H1 (cell line): ENCODE measurements around the gene SLC1A5. TPM values are rescaled to one million over a fixed set of nuclear protein-coding genes. Genes with fewer than 3 reads are reported as not detected.

Source experiments
- CTCF ChIA-PET: fragments of 300-600 bp; sonication (Branson Sonifier 250); formaldehyde crosslinking; loops from one replicate; lab custom pipeline; 2021; ENCODE audit not compliant: partially characterized antibody; lab: Charles Lee
- POLR2A ChIA-PET: fragments of 300-600 bp; sonication (Branson Sonifier 250); formaldehyde crosslinking; loops from one replicate; lab custom pipeline; 2021; ENCODE audit warnings: inconsistent platforms; ENCODE audit not compliant: partially characterized antibody; lab: Charles Lee
- DNase-seq, 2 experiments: peaks; one replicate each; pipeline versions ENCODE4 v3.0.0 to v3.0.0-alpha.2; 2010 to 2022; ENCODE audit warnings: low spot score in 2 of 2, low read depth in 1 of 2, mixed read lengths in 1 of 2
- FAIRE-seq: peaks from 2 replicates; lab custom pipeline; 2011; peaks lifted over from hg19 to GRCh38; lab: Jason Lieb, UNC
- H2AFZ ChIP-seq: 2 replicates; pipeline ENCODE4 v1.8.1; 2012; ENCODE audit warnings: low read length, inconsistent platforms
- H2AK5ac ChIP-seq: 2 replicates; pipeline ENCODE4 v1.6.1; 2013; ENCODE audit warnings: low read depth, low read length
- H2BK120ac ChIP-seq: replicated peaks from 2 replicates; pipeline ENCODE3; 2013; ENCODE audit warnings: low read depth, low read length, inconsistent platforms
- H2BK12ac ChIP-seq: 2 replicates; pipeline ENCODE4 v1.6.1; 2013; ENCODE audit warnings: low read depth, low read length
- H2BK15ac ChIP-seq: 2 replicates; pipeline ENCODE4 v1.6.1; 2013; ENCODE audit warnings: low read length
- H2BK20ac ChIP-seq: 2 replicates; pipeline ENCODE4 v1.6.1; 2013; ENCODE audit warnings: low read length
- H2BK5ac ChIP-seq: 2 replicates; pipeline ENCODE4 v1.6.1; 2013; ENCODE audit warnings: low read depth, low read length
- H3K14ac ChIP-seq: 2 replicates; pipeline ENCODE4 v1.6.1; 2013; ENCODE audit warnings: inconsistent platforms; ENCODE audit not compliant: insufficient read length
- H3K18ac ChIP-seq: 2 replicates; pipeline ENCODE4 v1.6.1; 2013; ENCODE audit warnings: low read length; ENCODE audit errors: extremely low read depth
- H3K23ac ChIP-seq: 2 replicates; pipeline ENCODE4 v1.6.1; 2013; ENCODE audit warnings: inconsistent platforms; ENCODE audit not compliant: insufficient read length
- H3K23me2 ChIP-seq: 2 replicates; pipeline ENCODE4 v1.6.1; 2013; ENCODE audit warnings: low read depth, low read length
- H3K27ac ChIP-seq: 2 replicates; pipeline ENCODE4 v1.6.1; 2011; ENCODE audit warnings: low read depth, low read length, inconsistent platforms
- H3K27me3 ChIP-seq, 4 experiments: replicated peaks in 1 of 4; 1 replicate in 1 of 4; 2 replicates in 3 of 4; pipeline versions ENCODE4 v1.6.1 to v1.8.1; 2011 to 2013; ENCODE audit warnings: low read length in 3 of 4, mild to moderate bottlenecking in 3 of 4, inconsistent platforms in 2 of 4, mixed read lengths in 2 of 4, moderate library complexity in 1 of 4; ENCODE audit not compliant: control insufficient read depth in 3 of 4, insufficient read depth in 3 of 4; ENCODE audit errors: extremely low read depth in 1 of 4
- H3K36me3 ChIP-seq, 4 experiments: 2 replicates each; pipeline versions ENCODE4 v1.6.1 to v1.8.1; 2011 to 2013; ENCODE audit warnings: mild to moderate bottlenecking in 4 of 4, low read length in 3 of 4, moderate library complexity in 2 of 4, control low read depth in 1 of 4, inconsistent platforms in 1 of 4; ENCODE audit not compliant: insufficient read depth in 4 of 4, control insufficient read depth in 2 of 4
- H3K4ac ChIP-seq: replicated peaks from 2 replicates; pipeline ENCODE3; 2013; ENCODE audit warnings: low read length, low read depth, mixed read lengths, inconsistent platforms; ENCODE audit not compliant: insufficient read length
- H3K4me1 ChIP-seq, 4 experiments: replicated peaks in 1 of 4; 1 replicate in 1 of 4; 2 replicates in 3 of 4; pipeline versions ENCODE4 v1.6.1 to v1.8.1; 2011 to 2013; ENCODE audit warnings: low read length in 3 of 4, inconsistent platforms in 2 of 4, mixed read lengths in 1 of 4; ENCODE audit not compliant: insufficient read depth in 4 of 4, control insufficient read depth in 3 of 4
- H3K4me2 ChIP-seq, 2 experiments: 2 replicates each; pipeline versions ENCODE4 v1.6.1 to v1.8.1; 2011 to 2013; ENCODE audit warnings: low read depth in 2 of 2, low read length in 2 of 2, control low read depth in 1 of 2, inconsistent platforms in 1 of 2, mild to moderate bottlenecking in 1 of 2; ENCODE audit not compliant: insufficient read depth in 1 of 2
- H3K4me3 ChIP-seq, 4 experiments: fragments of 200-600, 300-600 bp in 1 of 4; sonication (generic), shearing (Covaris generic), sonication (Bioruptor Twin) in 1 of 4; 2 replicates each; pipeline versions ENCODE4 v1.5.1 to v1.8.1; 2011 to 2016; ENCODE audit warnings: low read length in 4 of 4, low read depth in 3 of 4, control low read depth in 2 of 4, inconsistent platforms in 2 of 4, mild to moderate bottlenecking in 2 of 4, mixed read lengths in 1 of 4, moderate library complexity in 1 of 4; ENCODE audit not compliant: insufficient read depth in 2 of 4; ENCODE audit errors: extremely low read depth in 1 of 4
- H3K56ac ChIP-seq: replicated peaks from 2 replicates; pipeline ENCODE3; 2013; ENCODE audit warnings: low read depth, mild to moderate bottlenecking, mixed read lengths, low read length, inconsistent platforms; ENCODE audit not compliant: insufficient read length
- H3K79me1 ChIP-seq: 2 replicates; pipeline ENCODE4 v1.6.1; 2013; ENCODE audit warnings: low read depth, low read length, control low read depth
- H3K79me2 ChIP-seq, 2 experiments: 2 replicates each; pipeline versions ENCODE4 v1.6.1 to v1.8.1; 2012 to 2013; ENCODE audit warnings: low read length in 2 of 2, mild to moderate bottlenecking in 2 of 2, inconsistent platforms in 1 of 2; ENCODE audit not compliant: insufficient read depth in 2 of 2, control insufficient read depth in 1 of 2
- H3K9ac ChIP-seq, 4 experiments: replicated peaks in 1 of 4; 1 replicate in 1 of 4; 2 replicates in 3 of 4; pipeline versions ENCODE4 v1.6.1 to v1.8.1; 2011 to 2013; ENCODE audit warnings: low read depth in 3 of 4, low read length in 3 of 4, control low read depth in 2 of 4, mild to moderate bottlenecking in 2 of 4, moderate library complexity in 2 of 4, inconsistent platforms in 1 of 4; ENCODE audit errors: extremely low read depth in 1 of 4
- H3K9me3 ChIP-seq, 2 experiments: 2 replicates each; pipeline versions ENCODE4 v1.6.1 to v1.8.1; 2012 to 2013; ENCODE audit warnings: mild to moderate bottlenecking in 2 of 2, moderate library complexity in 2 of 2, control low read depth in 1 of 2, inconsistent platforms in 1 of 2, low read depth in 1 of 2, low read length in 1 of 2, mixed read lengths in 1 of 2; ENCODE audit not compliant: insufficient read depth in 2 of 2
- H4K20me1 ChIP-seq, 2 experiments: replicated peaks in 1 of 2; 2 replicates each; pipeline versions ENCODE3 to v1.8.1; 2011 to 2013; ENCODE audit warnings: inconsistent platforms in 2 of 2, low read length in 2 of 2, mild to moderate bottlenecking in 1 of 2; ENCODE audit not compliant: insufficient read depth in 2 of 2, control insufficient read depth in 1 of 2
- H4K5ac ChIP-seq: 2 replicates; pipeline ENCODE4 v1.6.1; 2013; ENCODE audit warnings: low read length, low read depth, mixed read lengths, inconsistent platforms; ENCODE audit not compliant: insufficient read length
- H4K8ac ChIP-seq: 2 replicates; pipeline ENCODE4 v1.8.0; 2013; ENCODE audit warnings: mild to moderate bottlenecking, moderate library complexity, low read length, inconsistent platforms; ENCODE audit not compliant: insufficient read depth; ENCODE audit errors: extremely low read depth
- H4K91ac ChIP-seq: replicated peaks from 2 replicates; pipeline ENCODE3; 2013; ENCODE audit warnings: low read length, mixed read lengths, inconsistent platforms; ENCODE audit not compliant: insufficient read length
- GTF2F1 ChIP-seq: IDR thresholded peaks from 2 replicates; pipeline ENCODE4 v1.6.1; 2012; ENCODE audit warnings: low read depth, low read length, improper control_type of control experiment, borderline replicate concordance
- JUN ChIP-seq: IDR thresholded peaks from 2 replicates; pipeline ENCODE4 v1.6.1; 2011; ENCODE audit warnings: low read depth, mild to moderate bottlenecking, improper control_type of control experiment, low read length
- KDM4A ChIP-seq: IDR thresholded peaks from one replicate; pipeline ENCODE4 v1.7.1; 2012; ENCODE audit warnings: low read depth, mild to moderate bottlenecking, moderate library complexity, low read length, inconsistent platforms; ENCODE audit not compliant: severe bottlenecking
- MAFK ChIP-seq: IDR thresholded peaks from 2 replicates; pipeline ENCODE4 v1.6.1; 2012; ENCODE audit warnings: low read depth, mild to moderate bottlenecking, improper control_type of control experiment, low read length
- NRF1 ChIP-seq: IDR thresholded peaks from 2 replicates; pipeline ENCODE4 v1.6.1; 2011; ENCODE audit warnings: mild to moderate bottlenecking, low read depth, low read length, improper control_type of control experiment
- SP4 ChIP-seq: IDR thresholded peaks from 2 replicates; pipeline ENCODE4 v1.6.1; 2012; ENCODE audit warnings: low read length, inconsistent platforms
- TAF1 ChIP-seq: IDR thresholded peaks from 2 replicates; pipeline ENCODE4 v1.6.1; 2011; ENCODE audit warnings: mild to moderate bottlenecking, low read depth, low read length
- YY1 ChIP-seq: IDR thresholded peaks from 2 replicates; pipeline ENCODE4 v1.6.1; 2011; ENCODE audit warnings: low read depth, mild to moderate bottlenecking, low read length
- WGBS, 2 experiments: shearing (Covaris generic) in 1 of 2; methylation state at CpG; one replicate each; pipeline versions ENCODE4 v1.1.6 to v1.1.7; 2013 to 2015; ENCODE audit warnings: low lambda C conversion rate in 2 of 2, mixed read lengths in 2 of 2, inconsistent platforms in 1 of 2, low coverage in 1 of 2, missing lambda C conversion rate in 1 of 2; ENCODE audit not compliant: insufficient replicate concordance in 2 of 2, insufficient coverage in 1 of 2, insufficient read length in 1 of 2; ENCODE audit errors: extremely low coverage in 1 of 2, missing lambda C conversion rate in 1 of 2; 5-methylcytosine and 5-hydroxymethylcytosine counted together
- polyA plus RNA-seq, 7 experiments: library from polyadenylated mRNA; depleted of rRNA in 3 of 7; stranded (reverse) in 5 of 7; unstranded in 2 of 7; fragments of >200 nt in 5 of 7; fragments of 200-250 nt in 2 of 7; gene quantifications; 1 replicate in 5 of 7; 2 replicates in 1 of 7; 4 replicates in 1 of 7; pipeline versions ENCODE4 v1.2.1 to v1.2.3, GENCODE V29; 2011 to 2013; ENCODE audit warnings: missing spikeins in 2 of 7, mixed read lengths in 2 of 7
- total RNA-seq: library from RNA; stranded (reverse); fragmentation: NEBNext Ultra II Directional; extraction: Animal tissue kit (Norgen Biotek cat#: 25700); gene quantifications from 2 replicates; pipeline ENCODE4 v1.2.1, GENCODE V29; 2021
- TF ChIP-seq, protein P1 (sequence below): IDR thresholded peaks from 2 replicates; pipeline ENCODE4 v1.6.1; 2011; ENCODE audit warnings: low read depth, mild to moderate bottlenecking, low read length; ENCODE audit not compliant: insufficient read depth

SLC1A5 gene
- total and polyA plus RNA-seq, 2 of the 8 experiments (the other 6 are each of a cell fraction or from before 2014, with no cell fraction given), result 291 to 351 TPM

GRCh38 chr19:46725036-46725820 is 63.2 kb downstream of the SLC1A5 start:
- Histone ChIP-seq H2BK5ac (no peak overlapping the region; the same call in 1 of the 2 replicates), H3K4me3 (no peak overlapping the region), H3K4me2 (no peak overlapping the region), H2BK12ac (no peak overlapping the region), H3K27me3 (no peaks in the 10 kb centered on the region), H3K36me3 (peaks cover 32 to 81% (median 68%) of the 10 kb centered on the region in 4 experiments), H3K23ac (no peak overlapping the region), H2AFZ (no peak overlapping the region), H2BK120ac (no peak overlapping the region), H4K5ac (no peak overlapping the region), H3K18ac (no peak overlapping the region), H3K23me2 (no peaks in the 10 kb centered on the region), H3K9me3 (no peaks in the 10 kb centered on the region), H4K91ac (no peak overlapping the region), H3K56ac (no peak overlapping the region), H4K20me1 (peaks cover 17 to 45% of the 10 kb centered on the region in 2 experiments), H3K27ac (no peak overlapping the region), H3K4ac (no peak overlapping the region), H2BK15ac (no peak overlapping the region), H3K4me1 (peaks cover 0 to 3% (median 0%) of the 10 kb centered on the region in 4 experiments; a peak in 4 of 7 replicates), H3K79me1 (peaks cover 5% of the 10 kb centered on the region; the same call in 1 of the 2 replicates), H4K8ac (no peak overlapping the region), H2BK20ac (no peak overlapping the region), H3K9ac (no peak overlapping the region), H3K14ac (no peak overlapping the region), H2AK5ac (no peak overlapping the region), H3K79me2 (peaks cover 0 to 6% of the 10 kb centered on the region in 2 experiments; a peak in 1 of 4 replicates)
- CTCF ChIA-PET, result interaction anchor here (1.1 to 15.8 kb wide), 3 partner anchors 9 to 20 kb away, joined by 3 to 188 read pairs (median 3); no protein-coding TSS in a partner anchor
- FAIRE-seq (no peak), DNase-seq (no peak)
- POLR2A ChIA-PET, result no interaction called here
- WGBS, 2 experiments, result 94% methylated on average over 26 of the region's 26 CpGs; no CpG with 5 or more reads in 1 of the 2 experiments
- TF ChIP-seq YY1 (no peak), MAFK (no peak), GTF2F1 (no peak), NRF1 (no peak), SP4 (no peak), KDM4A (no peak), TAF1 (no peak), JUN (no peak)
- TF ChIP-seq, protein P1, sequence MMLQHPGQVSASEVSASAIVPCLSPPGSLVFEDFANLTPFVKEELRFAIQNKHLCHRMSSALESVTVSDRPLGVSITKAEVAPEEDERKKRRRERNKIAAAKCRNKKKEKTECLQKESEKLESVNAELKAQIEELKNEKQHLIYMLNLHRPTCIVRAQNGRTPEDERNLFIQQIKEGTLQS, result no peak
